ENCODE results near the gene DACT2.
"Not testable (repeated sequence)": the region's sequence is repeated elsewhere in the genome, so short reads cannot be mapped to it uniquely, and the experiment has no call there.

DACT2 gene

GRCh38 chr6:168285456-168285855, 34.1 kb downstream of the DACT2 start:
- in situ Hi-C loops (cut with MboI; ENCODE audit: low sequenced_read_pairs), result no loop called here

GRCh38 chr6:168284187-168284586, 35.4 kb downstream of the DACT2 start:
- in situ Hi-C loops (cut with MboI; ENCODE audit: low sequenced_read_pairs), result no loop called here

- in situ Hi-C loops (cut with MboI; ENCODE audit: low sequenced_read_pairs), result no loop called here
Measured at GRCh38 chr6:168283686-168284025, 35.9 kb downstream of the DACT2 start.

- in situ Hi-C loops (cut with MboI; ENCODE audit: low sequenced_read_pairs), result no loop called here
Measured at GRCh38 chr6:168282985-168283685, 36.4 kb downstream of the DACT2 start.

- in situ Hi-C loops (cut with MboI; ENCODE audit: low sequenced_read_pairs), result no loop called here
Measured at GRCh38 chr6:168281826-168282225, 37.8 kb downstream of the DACT2 start.

- in situ Hi-C loops (cut with MboI; ENCODE audit: low sequenced_read_pairs), result not testable (repeated sequence)
Measured at GRCh38 chr6:168281314-168281713, 38.3 kb downstream of the DACT2 start.

GRCh38 chr6:168280899-168281245, 38.7 kb downstream of the DACT2 start:
- in situ Hi-C loops (cut with MboI; ENCODE audit: low sequenced_read_pairs), result no loop called here

- in situ Hi-C loops (cut with MboI; ENCODE audit: low sequenced_read_pairs), result no loop called here
Measured at GRCh38 chr6:168280020-168280898, 39.3 kb downstream of the DACT2 start.

GRCh38 chr6:168279403-168279935, 40.1 kb downstream of the DACT2 start:
- in situ Hi-C loops (cut with MboI; ENCODE audit: low sequenced_read_pairs), result no loop called here

GRCh38 chr6:168278904-168279303, 40.7 kb downstream of the DACT2 start:
- in situ Hi-C loops (cut with MboI; ENCODE audit: low sequenced_read_pairs), result no loop called here

- in situ Hi-C loops (cut with MboI; ENCODE audit: low sequenced_read_pairs), result no loop called here
Measured at GRCh38 chr6:168277274-168277669, 42.3 kb downstream of the DACT2 start.

- in situ Hi-C loops (cut with MboI; ENCODE audit: low sequenced_read_pairs), result no loop called here
Measured at GRCh38 chr6:168276576-168277273, 42.9 kb downstream of the DACT2 start.

GRCh38 chr6:168275168-168275567, 44.4 kb downstream of the DACT2 start:
- in situ Hi-C loops (cut with MboI; ENCODE audit: low sequenced_read_pairs), result no loop called here

GRCh38 chr6:168274037-168274952, 45.3 kb downstream of the DACT2 start:
- in situ Hi-C loops (cut with MboI; ENCODE audit: low sequenced_read_pairs), result no loop called here

- in situ Hi-C loops (cut with MboI; ENCODE audit: low sequenced_read_pairs), result no loop called here
Measured at GRCh38 chr6:168273441-168274036, 46.0 kb downstream of the DACT2 start.

GRCh38 chr6:168272415-168273325, 46.9 kb downstream of the DACT2 start:
- in situ Hi-C loops (cut with MboI; ENCODE audit: low sequenced_read_pairs), result no loop called here

- in situ Hi-C loops (cut with MboI; ENCODE audit: low sequenced_read_pairs), result no loop called here
Measured at GRCh38 chr6:168270274-168271172, 49.1 kb downstream of the DACT2 start.

All from hTERT RPE-1 (cell line).